IPS DF 6.9 (cell line): Measurements from ENCODE around the gene MED23.

Source experiments
- DNase-seq: peaks from one replicate; pipeline ENCODE4 v3.0.0-alpha.2; 2013; ENCODE audit warnings: low read depth, low spot score
- H3K27ac ChIP-seq: one replicate; pipeline ENCODE4 v1.5.1; 2013; ENCODE audit warnings: low read length, control low read depth
- H3K27me3 ChIP-seq: 2 replicates; pipeline ENCODE4 v1.6.1; 2013; ENCODE audit warnings: mild to moderate bottlenecking, low read length; ENCODE audit not compliant: control insufficient read depth, insufficient read depth
- H3K36me3 ChIP-seq: 2 replicates; pipeline ENCODE4 v1.6.1; 2013; ENCODE audit warnings: low read length; ENCODE audit not compliant: control insufficient read depth, insufficient read depth
- H3K4me1 ChIP-seq: 2 replicates; pipeline ENCODE4 v1.6.1; 2013; ENCODE audit warnings: low read length; ENCODE audit not compliant: control insufficient read depth, insufficient read depth
- H3K4me3 ChIP-seq: 2 replicates; pipeline ENCODE4 v1.5.1; 2013; ENCODE audit warnings: mild to moderate bottlenecking, low read length
- H3K9me3 ChIP-seq: 2 replicates; pipeline ENCODE4 v1.6.1; 2013; ENCODE audit warnings: low read length, inconsistent platforms; ENCODE audit not compliant: control insufficient read depth, insufficient read depth
- whole genome bisulfite sequencing: extraction: QIAGEN DNeasy Blood & Tissue Kit; methylation state at CpG from one replicate; pipeline ENCODE4 v1.1.7; 2013; ENCODE audit warnings: mixed read lengths, missing lambda C conversion rate; ENCODE audit not compliant: insufficient read length, insufficient coverage; 5-methylcytosine and 5-hydroxymethylcytosine counted together

Gene MED23

DNA sequence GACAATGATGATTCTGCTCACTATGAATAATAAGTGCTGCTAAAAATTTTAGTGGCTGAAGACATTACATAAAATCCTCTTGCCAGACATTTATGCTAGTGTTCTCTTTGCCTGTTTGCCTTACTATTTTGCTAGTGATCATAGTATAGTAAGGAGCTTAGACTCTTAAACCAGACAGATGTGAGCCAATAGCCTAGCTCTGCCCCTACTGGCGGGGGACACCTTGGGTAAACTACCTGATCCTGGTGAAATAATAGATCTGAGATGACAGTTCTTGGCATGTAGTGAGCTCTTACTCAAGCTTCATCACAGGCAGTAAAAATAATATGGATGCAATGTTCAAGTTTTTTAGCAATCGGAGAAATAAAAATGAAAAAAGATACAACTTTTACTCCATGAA is 27.9 kb upstream of the MED23 start:
- WGBS, result no CpG with 5 or more reads among the region's 2 CpGs
- no peak for DNase-seq
- no peaks in the 10 kb centered on the region for H3K36me3 ChIP-seq

DNA sequence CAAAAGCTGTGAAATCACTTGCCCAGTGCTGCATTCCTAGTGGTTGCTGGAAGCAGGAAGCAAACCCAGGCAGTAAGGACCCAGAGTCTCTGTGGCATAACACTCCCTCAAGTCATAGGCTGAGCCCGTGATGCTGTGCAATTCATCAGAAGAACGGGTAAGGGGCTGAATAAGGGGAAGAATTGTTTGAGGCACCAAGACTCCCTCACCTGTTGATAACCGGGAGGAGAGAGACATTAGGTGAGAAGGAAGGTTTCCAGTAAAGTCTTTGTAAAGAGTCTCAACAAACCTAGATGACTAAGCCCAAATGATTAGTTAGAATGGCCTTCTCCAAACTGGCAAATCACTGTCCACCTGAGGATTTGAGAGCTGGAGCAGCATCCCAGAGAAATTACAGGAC is 27.3 kb upstream of the MED23 start:
- no CpG with 5 or more reads among the region's 3 CpGs for WGBS
- Histone ChIP-seq H3K27ac (no peak overlapping the region), H3K36me3 (no peaks in the 10 kb centered on the region), H3K4me1 (no peaks in the 10 kb centered on the region), H3K4me3 (no peak overlapping the region), H3K9me3 (no peaks in the 10 kb centered on the region), H3K27me3 (no peaks in the 10 kb centered on the region)
- no peak for DNase-seq

More for the DNA sequence above, 27.9 kb upstream of the MED23 start:
- no peaks in the 10 kb centered on the region for H3K27me3 ChIP-seq
- no peaks in the 10 kb centered on the region for H3K9me3 ChIP-seq
- H3K4me1 ChIP-seq, result no peaks in the 10 kb centered on the region
- H3K27ac ChIP-seq, result no peak overlapping the region
- no peak overlapping the region for H3K4me3 ChIP-seq

DNA sequence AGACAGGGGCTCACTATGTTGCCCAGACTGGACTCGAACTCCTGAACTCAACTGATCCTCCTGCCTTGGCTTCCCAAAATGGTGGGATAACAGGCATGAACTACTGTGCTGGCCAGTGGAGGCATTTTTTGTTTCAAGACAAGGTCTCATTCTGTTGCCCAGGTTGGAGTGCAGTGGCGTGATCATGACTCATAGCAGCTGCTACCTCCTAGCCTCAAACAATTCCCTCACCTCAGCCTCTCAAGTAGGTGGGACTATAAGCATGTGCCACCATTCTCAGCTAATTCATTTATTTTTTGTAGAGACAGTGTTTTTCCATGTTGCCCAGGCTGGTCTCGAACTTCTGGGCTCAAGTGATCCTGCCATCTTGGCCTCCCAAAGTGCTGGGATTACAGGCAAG is 26.3 kb upstream of the MED23 start:
- no peaks in the 10 kb centered on the region for H3K9me3 ChIP-seq
- no peak for DNase-seq
- no peaks in the 10 kb centered on the region for H3K4me1 ChIP-seq
- no CpG with 5 or more reads among the region's 3 CpGs for WGBS
- H3K27ac ChIP-seq, result no peak overlapping the region
- H3K36me3 ChIP-seq, result no peaks in the 10 kb centered on the region
- no peak overlapping the region for H3K4me3 ChIP-seq
- H3K27me3 ChIP-seq, result no peaks in the 10 kb centered on the region

DNA sequence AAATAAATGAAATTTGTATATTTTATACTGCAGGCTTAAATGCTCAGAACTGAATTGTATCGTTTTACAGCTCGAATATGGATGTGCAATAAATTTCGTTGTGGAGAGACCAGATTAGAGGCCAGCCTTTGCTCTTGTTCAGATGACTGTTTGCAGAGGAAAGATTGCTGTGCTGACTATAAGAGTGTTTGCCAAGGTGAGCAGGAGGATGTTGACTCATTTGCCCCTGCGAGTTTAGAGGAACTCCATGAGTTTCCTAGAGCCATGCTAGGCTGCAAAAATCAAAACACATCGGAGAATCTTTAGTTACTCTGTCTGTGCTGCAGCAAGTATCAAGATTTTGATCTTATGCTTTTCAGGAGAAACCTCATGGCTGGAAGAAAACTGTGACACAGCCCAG is 24.4 kb upstream of the MED23 start:
- Histone ChIP-seq H3K4me3 (no peak overlapping the region), H3K27me3 (no peaks in the 10 kb centered on the region), H3K36me3 (no peaks in the 10 kb centered on the region), H3K9me3 (no peaks in the 10 kb centered on the region), H3K27ac (no peak overlapping the region), H3K4me1 (no peaks in the 10 kb centered on the region)
- 100% methylated on average over 2 of the region's 5 CpGs for WGBS
- no peak for DNase-seq

DNA sequence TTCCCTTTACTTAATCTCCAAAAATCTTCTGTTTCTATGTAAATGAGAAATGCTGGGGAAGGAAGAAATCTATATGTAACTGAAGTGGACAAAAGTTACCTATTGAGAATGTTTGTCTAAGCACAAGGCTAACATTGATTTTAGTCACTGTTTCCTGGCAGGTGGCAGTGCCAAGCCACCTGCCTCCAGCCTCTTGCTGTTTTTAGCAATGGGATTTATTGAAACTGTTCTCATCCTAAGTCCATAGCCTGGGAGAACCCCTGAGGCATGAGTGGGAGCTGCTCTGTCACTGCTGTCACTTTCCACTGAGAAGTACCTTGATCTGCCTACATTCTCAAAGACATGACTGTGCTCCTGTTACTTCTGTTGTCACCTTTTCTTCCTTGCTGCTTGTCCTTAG is 23.7 kb upstream of the MED23 start:
- Histone ChIP-seq H3K27me3 (no peaks in the 10 kb centered on the region), H3K9me3 (no peaks in the 10 kb centered on the region), H3K27ac (no peak overlapping the region), H3K36me3 (no peaks in the 10 kb centered on the region), H3K4me1 (no peaks in the 10 kb centered on the region), H3K4me3 (no peak overlapping the region)
- DNase-seq, result no peak

DNA sequence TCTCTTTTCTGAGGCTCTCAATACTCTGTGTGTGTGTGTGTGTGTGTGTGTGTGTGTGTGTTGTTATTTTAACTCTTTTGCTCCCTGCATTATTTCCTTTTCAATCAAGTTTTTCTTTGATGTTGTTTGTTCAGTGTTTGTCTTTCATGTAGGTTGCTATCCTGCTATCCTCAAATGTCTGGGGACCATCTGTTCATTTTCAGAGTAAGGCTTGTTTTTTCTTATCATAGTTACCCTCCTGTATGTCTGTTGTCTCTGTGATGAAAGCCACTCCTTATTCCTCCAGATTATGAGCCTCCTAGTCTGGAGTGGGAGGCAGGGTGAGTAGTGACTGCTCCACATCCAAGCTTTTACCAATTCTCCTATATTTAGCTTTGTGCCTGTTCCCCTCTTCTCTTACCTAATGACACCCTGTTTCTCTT is 18.2 kb upstream of the MED23 start:
- DNase-seq, result no peak
- Histone ChIP-seq H3K36me3 (no peaks in the 10 kb centered on the region), H3K27me3 (0 out of 2 replicates have a peak, but pooled peaks cover 1% of the 10 kb centered on the region), H3K27ac (no peak overlapping the region), H3K4me3 (no peak overlapping the region), H3K4me1 (no peaks in the 10 kb centered on the region), H3K9me3 (no peaks in the 10 kb centered on the region)

DNA sequence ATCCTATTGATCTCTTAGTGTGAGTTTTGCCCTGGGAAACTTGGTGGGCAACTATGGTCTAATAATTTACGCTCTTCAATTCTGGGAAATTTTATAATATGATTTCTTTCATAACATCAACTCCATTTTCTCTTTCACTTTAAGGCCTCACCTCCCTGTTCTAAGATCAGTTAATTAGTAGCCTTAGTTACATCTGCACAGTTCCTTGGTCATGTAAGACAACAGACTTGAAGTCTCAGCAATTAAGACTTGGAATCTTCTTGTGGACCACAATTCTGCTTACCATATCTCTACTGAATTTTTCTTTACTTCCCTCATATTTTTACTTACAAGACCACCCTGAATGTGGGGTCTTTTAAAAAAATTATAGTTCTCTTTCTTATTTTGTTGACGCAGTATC is 17.8 kb upstream of the MED23 start:
- no peak overlapping the region for H3K27ac ChIP-seq
- no peak for DNase-seq
- H3K9me3 ChIP-seq, result no peaks in the 10 kb centered on the region
- H3K4me1 ChIP-seq, result no peaks in the 10 kb centered on the region
- no peaks in the 10 kb centered on the region for H3K36me3 ChIP-seq
- H3K27me3 ChIP-seq, result 0 out of 2 replicates have a peak, but pooled peaks cover 1% of the 10 kb centered on the region
- WGBS, result no CpG with 5 or more reads among the region's 2 CpGs
- no peak overlapping the region for H3K4me3 ChIP-seq

DNA sequence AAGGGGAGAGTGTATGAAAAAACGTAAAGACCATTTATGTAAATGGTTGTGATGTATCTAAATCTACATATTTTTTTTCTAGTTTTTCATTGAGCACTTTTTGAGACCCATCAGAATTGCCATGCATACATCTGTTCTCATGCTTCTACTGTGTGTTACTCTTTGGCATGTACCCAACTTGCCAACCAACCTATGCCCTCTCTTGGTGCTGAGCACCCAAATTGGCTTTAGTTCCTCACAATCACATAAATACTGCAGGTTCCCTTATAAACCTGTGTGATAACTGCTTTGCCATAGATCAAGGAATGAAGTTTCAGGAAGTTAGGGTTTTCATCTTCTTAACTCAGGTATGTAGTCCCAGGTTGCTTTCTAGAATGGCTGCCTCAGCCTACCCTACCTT is 16.9 kb upstream of the MED23 start:
- WGBS, result no CpG with 5 or more reads among the region's 1 CpG

DNA sequence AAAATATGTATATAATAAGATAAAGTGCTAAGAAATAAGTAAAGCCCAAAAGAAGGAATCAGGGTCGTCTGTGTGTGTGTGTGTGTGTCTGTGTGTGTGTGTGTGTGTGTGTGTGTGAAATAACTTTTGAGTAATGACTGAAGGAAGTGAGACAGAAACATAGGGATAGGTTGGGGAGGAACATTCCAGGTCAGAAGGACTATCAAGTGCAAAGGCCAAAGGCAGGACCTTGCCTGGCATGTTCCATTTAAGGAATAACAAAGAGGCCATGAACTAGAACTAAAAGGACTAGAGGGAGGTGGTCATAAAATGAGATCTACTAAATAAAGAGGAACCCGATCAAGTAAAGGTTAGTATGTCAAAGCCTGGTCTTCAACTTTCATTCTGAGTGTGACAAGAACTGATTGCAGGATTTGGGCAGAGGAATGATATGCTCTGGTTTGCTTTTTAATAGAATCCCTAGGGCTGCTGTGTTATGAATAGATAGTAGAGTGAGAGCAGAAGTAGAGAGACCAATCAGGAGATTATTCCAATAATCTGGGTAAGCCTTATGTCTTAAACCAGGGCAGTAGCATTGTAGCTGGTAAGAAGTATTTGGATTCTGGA is 15.9 kb upstream of the MED23 start:
- DNase-seq, result no peak
- Histone ChIP-seq H3K9me3 (no peaks in the 10 kb centered on the region), H3K36me3 (no peaks in the 10 kb centered on the region), H3K27ac (no peak overlapping the region), H3K4me1 (no peaks in the 10 kb centered on the region), H3K27me3 (0 out of 2 replicates have a peak, but pooled peaks cover 1% of the 10 kb centered on the region), H3K4me3 (no peak overlapping the region)
- WGBS, result no CpG with 5 or more reads among the region's 2 CpGs

More for the DNA sequence above, 16.9 kb upstream of the MED23 start:
- DNase-seq, result no peak
- Histone ChIP-seq H3K27me3 (0 out of 2 replicates have a peak, but pooled peaks cover 1% of the 10 kb centered on the region), H3K27ac (no peak overlapping the region), H3K4me3 (no peak overlapping the region), H3K9me3 (no peaks in the 10 kb centered on the region), H3K4me1 (no peaks in the 10 kb centered on the region), H3K36me3 (no peaks in the 10 kb centered on the region)

DNA sequence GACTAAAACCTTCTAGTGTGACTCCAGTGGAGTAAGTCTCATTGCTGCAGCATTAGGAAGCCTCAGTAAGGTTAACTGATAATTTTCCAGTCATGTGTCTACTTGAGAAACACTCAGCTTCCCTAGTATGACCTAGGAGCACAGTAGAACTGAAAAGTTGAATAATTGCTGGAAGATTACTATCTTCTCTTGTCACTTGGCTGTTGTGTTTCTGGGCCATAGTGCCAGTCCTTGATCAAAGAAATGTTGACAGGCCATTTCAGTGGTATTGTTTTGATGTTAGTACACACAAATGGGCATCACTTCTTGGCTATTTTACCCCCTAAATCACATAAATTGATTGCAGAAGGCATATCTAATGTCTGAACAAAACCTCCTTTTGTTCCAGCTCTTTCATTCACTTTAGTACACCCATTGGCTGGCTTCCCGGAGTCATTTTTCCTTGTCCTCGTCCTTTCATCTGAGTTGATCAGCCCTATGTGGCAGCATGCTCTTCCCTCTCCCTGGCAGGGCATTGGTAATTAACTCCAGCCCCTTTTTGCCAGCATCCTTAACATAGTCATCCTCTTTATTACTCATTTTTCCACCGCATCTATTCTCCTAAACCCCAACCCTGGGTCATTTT is 15.1 kb upstream of the MED23 start:
- Histone ChIP-seq H3K4me1 (no peaks in the 10 kb centered on the region), H3K36me3 (no peaks in the 10 kb centered on the region), H3K27ac (no peak overlapping the region), H3K9me3 (no peaks in the 10 kb centered on the region), H3K27me3 (0 out of 2 replicates have a peak, but pooled peaks cover 1% of the 10 kb centered on the region), H3K4me3 (no peak overlapping the region)
- DNase-seq, result no peak
- 100% methylated on average over 1 of the region's 3 CpGs for WGBS

DNA sequence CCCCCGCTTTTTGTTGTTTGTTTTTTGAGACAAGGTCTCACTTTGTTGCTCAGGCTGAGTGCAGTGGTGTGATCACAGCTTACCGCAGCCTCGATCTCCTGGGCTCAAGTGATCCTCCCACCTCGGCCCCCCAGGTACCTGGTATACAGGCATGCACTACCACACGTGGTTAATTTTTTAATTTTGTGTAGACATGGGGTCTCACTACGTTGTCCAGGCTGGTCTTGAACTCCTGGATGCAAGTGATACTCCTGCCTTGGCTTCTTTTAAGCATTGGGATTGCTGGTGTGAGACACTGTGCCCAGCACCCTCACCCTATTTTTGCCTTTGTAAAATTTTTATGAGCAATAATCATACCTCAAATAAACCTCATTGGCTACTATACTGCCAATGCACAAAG is 14.5 kb upstream of the MED23 start:
- Histone ChIP-seq H3K4me3 (no peak overlapping the region), H3K36me3 (no peaks in the 10 kb centered on the region), H3K27me3 (0 out of 2 replicates have a peak, but pooled peaks cover 1% of the 10 kb centered on the region), H3K4me1 (no peaks in the 10 kb centered on the region), H3K9me3 (no peaks in the 10 kb centered on the region), H3K27ac (no peak overlapping the region)
- DNase-seq, result no peak
- WGBS, result no CpG with 5 or more reads among the region's 6 CpGs
